SK-N-SH treated with all-trans-retinoic acid at 6 μM for 48 hours (cell line): Measurements from ENCODE around the gene NEUROD4.

Experiments used
- CREB5 ChIP-seq: fragments of 250-450 bp; sonication (Bioruptor Pico); IDR thresholded peaks from 2 replicates; pipeline ENCODE4 v1.5.1; 2020; ENCODE audit warnings: low read depth, mild to moderate bottlenecking, moderate library complexity
- PATZ1 ChIP-seq: fragments of 250-450 bp; sonication (Bioruptor Pico); IDR thresholded peaks from 2 replicates; pipeline ENCODE4 v1.8.0; 2020; ENCODE audit warnings: mild to moderate bottlenecking, moderate library complexity, borderline replicate concordance
- PPARA ChIP-seq: fragments of 250-450 bp; sonication (Bioruptor Pico); IDR thresholded peaks from 2 replicates; pipeline ENCODE4 v1.5.0; 2020; ENCODE audit warnings: mild to moderate bottlenecking, borderline replicate concordance
- RARB ChIP-seq: fragments of 250-450 bp; sonication (Bioruptor Pico); IDR thresholded peaks from 2 replicates; pipeline ENCODE4 v1.8.0; 2021; ENCODE audit warnings: mild to moderate bottlenecking, moderate library complexity
- ZNF565 ChIP-seq: fragments of 450-650 bp; formaldehyde crosslinking; conservative IDR thresholded peaks from 2 replicates; pipeline ENCODE4 v1.5.0; 2020; ENCODE audit warnings: low read depth, mild to moderate bottlenecking, moderate library complexity

GRCh38 chr12:54974279-54974678 is 45.5 kb upstream of the NEUROD4 start:
- no peak for TF ChIP-seq RARB (CRISPR knock-in tag)
- TF ChIP-seq CREB5 (CRISPR knock-in tag) = no peak
- TF ChIP-seq PPARA (CRISPR knock-in tag) = no peak
- no peak for TF ChIP-seq PATZ1 (CRISPR knock-in tag)
- TF ChIP-seq ZNF565 (CRISPR knock-in tag) = no peak
